GM12874 (cell line): ENCODE results near the gene EID1.

ENCODE experiments used
- CTCF ChIP-seq: IDR thresholded peaks from 2 replicates; pipeline ENCODE4 v1.5.1; 2011; ENCODE audit warnings: low read depth, mild to moderate bottlenecking, control low read depth, low read length, moderate library complexity; ENCODE audit not compliant: insufficient read depth

The EID1 gene

DNA sequence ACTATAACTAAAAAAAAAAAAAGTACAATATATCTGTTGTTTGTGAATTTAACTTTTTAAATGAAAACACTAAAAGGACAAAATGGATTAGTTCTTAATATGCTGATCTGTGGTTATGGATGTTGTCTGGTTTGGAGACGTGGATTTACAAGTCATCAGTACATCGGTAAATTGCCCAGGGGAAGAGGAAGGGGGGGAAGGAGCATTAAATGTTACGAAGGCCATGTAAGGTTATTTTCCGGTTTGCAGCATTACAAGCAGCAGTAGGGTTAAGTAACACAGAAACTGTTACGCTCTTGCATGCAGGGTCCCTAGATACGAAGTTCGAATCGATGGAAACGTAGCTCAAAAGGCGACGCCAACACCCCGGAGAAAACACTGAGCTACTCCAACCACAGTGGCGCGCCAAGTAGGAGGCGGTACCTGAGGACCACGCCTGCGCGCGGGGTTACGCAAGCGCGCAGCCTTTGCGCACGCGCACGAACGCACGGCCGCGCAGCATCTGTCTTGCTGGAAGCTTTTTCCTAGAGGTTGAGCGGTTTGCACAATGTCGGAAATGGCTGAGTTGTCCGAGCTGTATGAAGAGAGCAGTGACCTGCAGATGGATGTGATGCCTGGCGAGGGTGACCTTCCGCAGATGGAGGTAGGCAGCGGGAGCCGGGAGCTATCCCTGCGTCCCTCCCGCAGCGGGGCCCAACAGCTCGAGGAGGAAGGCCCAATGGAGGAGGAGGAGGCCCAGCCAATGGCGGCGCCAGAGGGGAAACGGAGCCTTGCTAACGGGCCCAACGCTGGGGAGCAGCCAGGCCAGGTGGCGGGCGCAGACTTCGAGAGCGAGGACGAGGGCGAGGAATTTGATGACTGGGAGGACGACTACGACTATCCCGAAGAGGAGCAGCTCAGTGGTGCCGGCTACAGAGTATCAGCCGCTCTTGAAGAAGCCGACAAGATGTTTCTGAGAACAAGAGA lies at the start of gene EID1:
Gene EID1 (plus strand): TSS at position 505 of the 966 bp plus-strand sequence. CDS start 43 bp downstream, at position 548.
- no peak for TF ChIP-seq CTCF

GRCh38 chr15:48828471-48828870 lies 49.5 kb upstream of the EID1 start:
- no peak for TF ChIP-seq CTCF

DNA sequence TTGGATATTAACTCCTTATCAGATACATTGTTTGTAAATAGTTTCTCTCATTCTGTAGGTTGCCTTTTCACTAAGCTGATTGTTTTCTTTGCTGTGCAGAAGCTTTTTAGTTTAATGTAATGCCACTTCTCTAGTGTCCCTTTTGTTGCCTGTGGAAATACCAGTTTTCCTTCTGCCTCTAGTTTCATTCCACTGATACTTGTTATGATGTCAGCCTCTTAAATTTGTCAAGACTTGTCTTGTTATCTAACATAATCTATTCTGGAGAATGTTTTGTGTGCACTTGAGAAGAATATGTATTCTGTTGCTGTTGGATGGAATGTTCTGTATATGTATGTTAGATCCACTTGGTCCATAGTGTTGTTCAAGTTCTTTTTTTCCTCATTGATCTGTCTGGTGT lies 49.0 kb upstream of the EID1 start:
- TF ChIP-seq CTCF = no peak

DNA sequence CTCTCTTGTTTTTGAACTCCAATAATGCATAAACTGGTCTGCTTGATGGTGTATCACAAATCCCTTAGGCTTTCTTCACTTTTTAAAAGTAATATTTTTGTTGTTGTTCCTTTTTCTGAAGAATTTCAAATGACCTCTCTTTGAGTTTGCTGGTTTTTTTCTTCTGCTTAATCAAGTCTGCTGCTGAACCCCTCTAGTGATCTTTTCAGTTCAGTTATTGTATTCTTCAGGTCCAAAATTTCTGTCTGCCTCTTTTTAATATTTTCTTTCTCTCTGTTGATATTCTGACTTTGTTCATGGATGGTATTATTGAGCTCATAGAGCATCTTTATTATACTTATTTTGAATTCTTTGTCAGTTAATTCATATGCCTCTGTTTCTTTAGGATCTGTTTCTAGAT lies 45.3 kb upstream of the EID1 start:
- no peak for TF ChIP-seq CTCF

DNA sequence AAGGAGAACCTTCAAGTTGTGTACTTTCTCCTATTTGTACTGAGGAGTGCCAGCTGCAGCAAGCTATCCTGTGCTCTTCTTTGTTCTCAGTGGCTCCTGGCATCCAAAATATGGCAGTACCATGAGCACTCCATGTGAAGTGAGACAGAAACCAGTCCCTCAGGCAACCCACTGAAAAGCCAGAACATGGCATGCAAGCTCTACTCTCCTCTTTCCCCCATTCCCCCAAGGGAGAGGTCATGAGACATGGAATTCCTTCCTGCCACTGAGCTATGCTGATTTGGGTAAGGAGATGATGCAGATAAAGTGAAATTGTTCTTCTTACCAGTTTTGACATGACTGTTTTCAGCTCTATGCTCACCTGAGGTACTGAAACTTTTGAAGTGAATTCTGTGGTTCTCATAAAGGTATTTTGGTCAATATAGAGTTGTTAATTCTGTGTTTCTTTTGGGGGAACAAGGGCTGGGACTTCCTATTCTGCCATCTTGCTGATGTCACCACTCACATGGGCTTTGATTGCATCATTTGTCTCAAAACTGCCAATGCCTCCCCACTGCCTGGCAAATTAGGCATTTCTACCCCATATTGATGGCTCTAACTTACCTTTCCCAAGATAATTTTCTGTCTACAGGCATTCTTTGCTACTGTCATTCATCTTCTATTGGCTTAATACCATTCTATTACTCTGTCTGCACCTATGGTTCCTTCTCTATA lies 44.3 kb upstream of the EID1 start:
- TF ChIP-seq CTCF = no peak

DNA sequence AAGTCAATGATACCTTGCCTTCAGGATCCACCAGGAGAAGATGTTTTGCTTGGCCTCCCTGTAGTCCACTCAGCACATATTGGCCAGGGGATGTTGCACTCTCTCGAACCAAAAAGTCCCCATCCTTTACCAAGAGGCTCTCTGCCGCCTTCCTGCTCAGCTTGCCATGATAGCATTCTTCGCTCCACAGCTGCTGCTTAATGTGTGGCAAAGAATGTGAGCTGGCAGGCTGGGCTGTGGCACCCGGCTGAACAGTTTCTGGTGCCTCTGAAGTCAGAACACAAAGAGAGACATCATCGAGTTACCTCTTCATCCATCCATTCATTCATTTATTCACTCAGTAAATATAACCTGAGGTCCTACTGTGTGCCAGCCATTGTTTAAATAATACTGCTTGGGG lies 43.2 kb upstream of the EID1 start:
- TF ChIP-seq CTCF = no peak

GRCh38 chr15:48842501-48842900 lies 35.4 kb upstream of the EID1 start:
- no peak for TF ChIP-seq CTCF
